K562 (cell line): ENCODE data around the gene SLC25A18. TPM values are rescaled to one million over a fixed set of nuclear protein-coding genes. Genes with fewer than 3 reads are reported as not detected.

ENCODE experiments used
- polyA plus RNA-seq, 8 experiments: library from polyadenylated mRNA; depleted of rRNA in 4 of 8; stranded (reverse) in 5 of 8; unstranded in 3 of 8; fragments of >200 nt; fragmentation: Nextera tagmentation in 2 of 8; fragmentation: Illumina TruSeq in 1 of 8; extraction: Ambion mirVana in 2 of 8; extraction: Trizol in 1 of 8; gene quantifications; 2 replicates each; pipeline versions ENCODE4 v1.2.1 to v1.2.3, GENCODE V29; 2011 to 2014; ENCODE audit warnings: inconsistent platforms in 1 of 8, missing spikeins in 1 of 8
- total RNA-seq, 7 experiments: library from RNA; depleted of rRNA in 6 of 7; stranded (reverse); fragments of >200 nt in 6 of 7; fragmentation: Illumina TruSeq in 2 of 7; extraction: Trizol in 2 of 7; gene quantifications; 2 replicates each; pipeline versions ENCODE4 v1.2.1 to v1.2.3, GENCODE V29; 2011 to 2021; ENCODE audit warnings: low replicate concordance in 1 of 7
- TF ChIP-seq, protein P1 (sequence below): fragments of 200-600 bp; sonication (generic); IDR thresholded peaks from one replicate; pipeline ENCODE4 v1.6.1; 2012; ENCODE audit warnings: mild to moderate bottlenecking, low read depth, low read length, inconsistent platforms

Gene SLC25A18
- total and polyA plus RNA-seq, 9 of the 15 experiments (the other 6 are each of a cell fraction or from before 2014, with no cell fraction given), result 0.04 TPM; not detected in 8

DNA sequence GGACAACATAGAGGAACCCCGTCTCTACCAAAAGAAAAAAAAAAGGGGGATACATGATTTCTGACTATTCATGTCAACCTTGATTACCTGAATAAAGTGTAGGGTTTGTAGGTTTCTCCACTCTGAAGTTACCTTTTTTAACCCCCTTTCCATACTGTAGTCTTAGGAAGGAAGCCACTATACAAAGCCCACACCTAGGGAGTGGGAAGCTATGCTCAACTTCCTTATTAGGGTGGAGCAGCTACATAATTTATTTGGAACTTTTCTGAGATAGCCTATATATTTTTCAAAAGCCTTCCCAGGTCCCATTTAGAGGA, 65.8 kb downstream of the SLC25A18 start (continued):
- TF ChIP-seq, protein P1, sequence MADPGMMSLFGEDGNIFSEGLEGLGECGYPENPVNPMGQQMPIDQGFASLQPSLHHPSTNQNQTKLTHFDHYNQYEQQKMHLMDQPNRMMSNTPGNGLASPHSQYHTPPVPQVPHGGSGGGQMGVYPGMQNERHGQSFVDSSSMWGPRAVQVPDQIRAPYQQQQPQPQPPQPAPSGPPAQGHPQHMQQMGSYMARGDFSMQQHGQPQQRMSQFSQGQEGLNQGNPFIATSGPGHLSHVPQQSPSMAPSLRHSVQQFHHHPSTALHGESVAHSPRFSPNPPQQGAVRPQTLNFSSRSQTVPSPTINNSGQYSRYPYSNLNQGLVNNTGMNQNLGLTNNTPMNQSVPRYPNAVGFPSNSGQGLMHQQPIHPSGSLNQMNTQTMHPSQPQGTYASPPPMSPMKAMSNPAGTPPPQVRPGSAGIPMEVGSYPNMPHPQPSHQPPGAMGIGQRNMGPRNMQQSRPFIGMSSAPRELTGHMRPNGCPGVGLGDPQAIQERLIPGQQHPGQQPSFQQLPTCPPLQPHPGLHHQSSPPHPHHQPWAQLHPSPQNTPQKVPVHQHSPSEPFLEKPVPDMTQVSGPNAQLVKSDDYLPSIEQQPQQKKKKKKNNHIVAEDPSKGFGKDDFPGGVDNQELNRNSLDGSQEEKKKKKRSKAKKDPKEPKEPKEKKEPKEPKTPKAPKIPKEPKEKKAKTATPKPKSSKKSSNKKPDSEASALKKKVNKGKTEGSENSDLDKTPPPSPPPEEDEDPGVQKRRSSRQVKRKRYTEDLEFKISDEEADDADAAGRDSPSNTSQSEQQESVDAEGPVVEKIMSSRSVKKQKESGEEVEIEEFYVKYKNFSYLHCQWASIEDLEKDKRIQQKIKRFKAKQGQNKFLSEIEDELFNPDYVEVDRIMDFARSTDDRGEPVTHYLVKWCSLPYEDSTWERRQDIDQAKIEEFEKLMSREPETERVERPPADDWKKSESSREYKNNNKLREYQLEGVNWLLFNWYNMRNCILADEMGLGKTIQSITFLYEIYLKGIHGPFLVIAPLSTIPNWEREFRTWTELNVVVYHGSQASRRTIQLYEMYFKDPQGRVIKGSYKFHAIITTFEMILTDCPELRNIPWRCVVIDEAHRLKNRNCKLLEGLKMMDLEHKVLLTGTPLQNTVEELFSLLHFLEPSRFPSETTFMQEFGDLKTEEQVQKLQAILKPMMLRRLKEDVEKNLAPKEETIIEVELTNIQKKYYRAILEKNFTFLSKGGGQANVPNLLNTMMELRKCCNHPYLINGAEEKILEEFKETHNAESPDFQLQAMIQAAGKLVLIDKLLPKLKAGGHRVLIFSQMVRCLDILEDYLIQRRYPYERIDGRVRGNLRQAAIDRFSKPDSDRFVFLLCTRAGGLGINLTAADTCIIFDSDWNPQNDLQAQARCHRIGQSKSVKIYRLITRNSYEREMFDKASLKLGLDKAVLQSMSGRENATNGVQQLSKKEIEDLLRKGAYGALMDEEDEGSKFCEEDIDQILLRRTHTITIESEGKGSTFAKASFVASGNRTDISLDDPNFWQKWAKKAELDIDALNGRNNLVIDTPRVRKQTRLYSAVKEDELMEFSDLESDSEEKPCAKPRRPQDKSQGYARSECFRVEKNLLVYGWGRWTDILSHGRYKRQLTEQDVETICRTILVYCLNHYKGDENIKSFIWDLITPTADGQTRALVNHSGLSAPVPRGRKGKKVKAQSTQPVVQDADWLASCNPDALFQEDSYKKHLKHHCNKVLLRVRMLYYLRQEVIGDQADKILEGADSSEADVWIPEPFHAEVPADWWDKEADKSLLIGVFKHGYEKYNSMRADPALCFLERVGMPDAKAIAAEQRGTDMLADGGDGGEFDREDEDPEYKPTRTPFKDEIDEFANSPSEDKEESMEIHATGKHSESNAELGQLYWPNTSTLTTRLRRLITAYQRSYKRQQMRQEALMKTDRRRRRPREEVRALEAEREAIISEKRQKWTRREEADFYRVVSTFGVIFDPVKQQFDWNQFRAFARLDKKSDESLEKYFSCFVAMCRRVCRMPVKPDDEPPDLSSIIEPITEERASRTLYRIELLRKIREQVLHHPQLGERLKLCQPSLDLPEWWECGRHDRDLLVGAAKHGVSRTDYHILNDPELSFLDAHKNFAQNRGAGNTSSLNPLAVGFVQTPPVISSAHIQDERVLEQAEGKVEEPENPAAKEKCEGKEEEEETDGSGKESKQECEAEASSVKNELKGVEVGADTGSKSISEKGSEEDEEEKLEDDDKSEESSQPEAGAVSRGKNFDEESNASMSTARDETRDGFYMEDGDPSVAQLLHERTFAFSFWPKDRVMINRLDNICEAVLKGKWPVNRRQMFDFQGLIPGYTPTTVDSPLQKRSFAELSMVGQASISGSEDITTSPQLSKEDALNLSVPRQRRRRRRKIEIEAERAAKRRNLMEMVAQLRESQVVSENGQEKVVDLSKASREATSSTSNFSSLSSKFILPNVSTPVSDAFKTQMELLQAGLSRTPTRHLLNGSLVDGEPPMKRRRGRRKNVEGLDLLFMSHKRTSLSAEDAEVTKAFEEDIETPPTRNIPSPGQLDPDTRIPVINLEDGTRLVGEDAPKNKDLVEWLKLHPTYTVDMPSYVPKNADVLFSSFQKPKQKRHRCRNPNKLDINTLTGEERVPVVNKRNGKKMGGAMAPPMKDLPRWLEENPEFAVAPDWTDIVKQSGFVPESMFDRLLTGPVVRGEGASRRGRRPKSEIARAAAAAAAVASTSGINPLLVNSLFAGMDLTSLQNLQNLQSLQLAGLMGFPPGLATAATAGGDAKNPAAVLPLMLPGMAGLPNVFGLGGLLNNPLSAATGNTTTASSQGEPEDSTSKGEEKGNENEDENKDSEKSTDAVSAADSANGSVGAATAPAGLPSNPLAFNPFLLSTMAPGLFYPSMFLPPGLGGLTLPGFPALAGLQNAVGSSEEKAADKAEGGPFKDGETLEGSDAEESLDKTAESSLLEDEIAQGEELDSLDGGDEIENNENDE, result no peak
